Heart left ventricle (tissue), 16 donors: ENCODE data around the gene MGAT4A. TPM values are rescaled to one million over a fixed set of nuclear protein-coding genes. Genes with fewer than 3 reads are reported as not detected.
A peak's percentile ranks its signal among the peaks of the same experiment; 100 is the strongest.

Source experiments
- ATAC-seq, 4 donors: fragments of 200-7000 bp; cut with Tn5 transposase; one replicate each; pipeline ENCODE4 v1.9.1; 2020 to 2022; ENCODE audit warnings: moderate library complexity in 4 of 4, mild to moderate bottlenecking in 3 of 4, moderate number of reproducible peaks in 1 of 4
- DNase-seq, 5 donors: peaks; one replicate each; pipeline ENCODE4 v3.0.0-alpha.2; 2020
- H3K27ac ChIP-seq, 12 donors: fragments of 200-600 bp; sonication (generic) in 4 of 12; one replicate each; pipeline versions ENCODE4 v1.5.0 to v1.8.0; 2016 to 2022; ENCODE audit warnings: mild to moderate bottlenecking in 2 of 12
- H3K27me3 ChIP-seq, 9 donors: fragments of 200-600 bp; sonication (generic) in 2 of 9; one replicate each; pipeline versions ENCODE4 v1.5.1 to v1.8.0; 2016 to 2022; ENCODE audit warnings: mild to moderate bottlenecking in 3 of 9
- H3K36me3 ChIP-seq, 9 donors: fragments of 200-600 bp; sonication (generic) in 2 of 9; one replicate each; pipeline versions ENCODE4 v1.5.0 to v1.8.0; 2018 to 2022; ENCODE audit warnings: mild to moderate bottlenecking in 2 of 9
- H3K4me1 ChIP-seq, 12 donors: fragments of 200-600 bp; sonication (generic) in 4 of 12; one replicate each; pipeline versions ENCODE4 v1.5.0 to v1.8.0; 2016 to 2022; ENCODE audit warnings: mild to moderate bottlenecking in 3 of 12
- H3K4me3 ChIP-seq, 12 donors: fragments of 200-600 bp; sonication (generic) in 4 of 12; one replicate each; pipeline versions ENCODE4 v1.5.0 to v1.8.0; 2017 to 2022; ENCODE audit warnings: mild to moderate bottlenecking in 9 of 12, moderate library complexity in 4 of 12
- H3K9me3 ChIP-seq, 12 donors: fragments of 200-600 bp; sonication (generic) in 4 of 12; one replicate each; pipeline versions ENCODE4 v1.5.0 to v1.8.0; 2016 to 2022; ENCODE audit warnings: mild to moderate bottlenecking in 1 of 12
- CTCF ChIP-seq, 12 donors: fragments of 200-600 bp; sonication (generic) in 4 of 12; IDR thresholded peaks; one replicate each; pipeline versions ENCODE4 v1.5.0 to v1.8.0; 2018 to 2022; ENCODE audit warnings: antibody characterized with exemption in 12 of 12, mild to moderate bottlenecking in 5 of 12
- POLR2A ChIP-seq, 2 donors: fragments of 450-650 bp; IDR thresholded peaks; one replicate each; pipeline ENCODE4 v1.6.1; 2017; ENCODE audit warnings: antibody characterized with exemption in 2 of 2, mild to moderate bottlenecking in 2 of 2, moderate library complexity in 2 of 2
- WGBS, 4 donors: extraction: QIAGEN DNeasy Blood & Tissue Kit in 2 of 4; methylation state at CpG; one replicate each; pipeline versions ENCODE4 v1.1.5 to v1.1.7; 2013 to 2018; 5-methylcytosine and 5-hydroxymethylcytosine counted together
- intact Hi-C, 10 donors: fragments of 100-400 bp; cut with DNase I; formaldehyde crosslinking; loops; one replicate each; pipeline versions ENCODE4 v1.11.1 to v1.14.2; 2022
- polyA plus RNA-seq, 2 donors: library from polyadenylated mRNA; stranded (reverse); fragments of 200-250 nt; gene quantifications; one replicate each; pipeline ENCODE4 v1.2.3, GENCODE V29; 2013
- total RNA-seq, 9 donors: library from RNA; depleted of rRNA in 2 of 9; stranded (reverse); fragments of >200 nt in 2 of 9; fragmentation: NEBNext Ultra II Directional in 3 of 9; extraction: Animal tissue kit (Norgen Biotek cat#: 25700) in 3 of 9; gene quantifications; one replicate each; pipeline versions ENCODE4 v1.1.0 to v1.2.4, GENCODE V29; 2016 to 2023
- donor health status: ischemic (EF 13 %, LVEDD 7.1; RV severe dilation, severe dysfunction).
- donor health status: healthy with polysubstance abuse.
- donor health status: DM: no; HTN: yes; CAD: no.
- donor health status: DM: no; HTN: no; CAD: no.
- donor health status: ischemic (EF 25% LVEDD 6.9; RV normal size, moderate dysfunction).
- donor health status: ischemic (EF 25% LVEDD 5.7; RV mildly dilated, moderate dysfunction).
- donor health status: healthy.
- donor health status: DM: yes; HTN: yes; CAD: no.
- donor health status: ischemic (EF 35%, LVEDD 5.7; RV mildly dilated, moderate dysfunction).
- donor health status: nonischemic (EF 11% LVEDD 7.7; RV severe dilation, severe dysfunction).
- donor health status: DM: yes; HTN: yes; CAD: no.
- donor health status: PGD.
- donor health status: ischemic (EF 29% LVEDD 5.4; RV normal size, mild dysfunction).
- donor health status: nonischemic (EF 23%, LVEDD 6.1; RV moderate dilation, normal function).

MGAT4A gene
- total and polyA plus RNA-seq, 11 donors = 4.2 to 45.0 (median 17.7) TPM

GRCh38 chr2:98592565-98592964, 138.4 kb downstream of the MGAT4A start:
- 94 to 96% (median 95%) methylated on average over 4 to 8 of the region's 8 CpGs for WGBS, 4 donors
- ATAC-seq (peak in 1 of 4 donors; percentile 29), DNase-seq (peak in 1 of 5 donors; percentile 51)
- Histone ChIP-seq H3K27me3 (no peaks in the 10 kb centered on the region), H3K27ac (no peak overlapping the region), H3K36me3 (peaks cover 0 to 69% (median 50%) of the 10 kb centered on the region in 9 donors), H3K4me1 (no peaks in the 10 kb centered on the region), H3K9me3 (peaks cover 0 to 3% (median 0%) of the 10 kb centered on the region in 12 donors), H3K4me3 (no peak overlapping the region)
- TF ChIP-seq CTCF (IDR thresholded peaks at IDR 0.05) (no peak), POLR2A (IDR thresholded peaks at IDR 0.05) (no peak)
- intact Hi-C loops = loop anchor here in 1 of 10 donors (10.0 kb wide), 1 partner anchor 48 kb away; no protein-coding TSS in a partner anchor

GRCh38 chr2:98589489-98589888, 141.4 kb downstream of the MGAT4A start:
- H3K4me3 ChIP-seq = no peak overlapping the region
- peaks cover 0 to 3% (median 0%) of the 10 kb centered on the region in 12 donors for H3K9me3 ChIP-seq
- no peak for DNase-seq
- intact Hi-C loops = no loop called here
- H3K27me3 ChIP-seq = no peaks in the 10 kb centered on the region
- TF ChIP-seq POLR2A (IDR thresholded peaks at IDR 0.05) (no peak), CTCF (IDR thresholded peaks at IDR 0.05) (no peak)
- H3K4me1 ChIP-seq = no peaks in the 10 kb centered on the region
- 97 to 99% (median 98%) methylated on average over 4 of the region's 4 CpGs for WGBS, 4 donors
- H3K36me3 ChIP-seq = peaks cover 0 to 86% (median 51%) of the 10 kb centered on the region in 9 donors
- no peak for ATAC-seq
- no peak overlapping the region for H3K27ac ChIP-seq

GRCh38 chr2:98588880-98589431, 142.0 kb downstream of the MGAT4A start:
- H3K9me3 ChIP-seq = no peaks in the 10 kb centered on the region
- no peak for ATAC-seq
- H3K27me3 ChIP-seq = no peaks in the 10 kb centered on the region
- WGBS, 4 donors = 77 to 90% (median 87%) methylated on average over 4 of the region's 4 CpGs
- no peak overlapping the region for H3K4me3 ChIP-seq
- no peak overlapping the region for H3K27ac ChIP-seq
- DNase-seq = no peak
- no peak for TF ChIP-seq CTCF (IDR thresholded peaks at IDR 0.05)
- TF ChIP-seq POLR2A (IDR thresholded peaks at IDR 0.05) = no peak
- intact Hi-C loops = no loop called here
- peaks cover 0 to 91% (median 55%) of the 10 kb centered on the region in 9 donors for H3K36me3 ChIP-seq
- H3K4me1 ChIP-seq = no peaks in the 10 kb centered on the region

GRCh38 chr2:98586551-98587140, 144.3 kb downstream of the MGAT4A start:
- no peak for ATAC-seq
- Histone ChIP-seq H3K36me3 (peaks cover 0 to 97% (median 74%) of the 10 kb centered on the region in 9 donors), H3K4me1 (no peaks in the 10 kb centered on the region), H3K4me3 (no peak overlapping the region), H3K27me3 (no peaks in the 10 kb centered on the region), H3K9me3 (no peaks in the 10 kb centered on the region), H3K27ac (no peak overlapping the region)
- TF ChIP-seq CTCF (IDR thresholded peaks at IDR 0.05) = no peak
- TF ChIP-seq POLR2A (IDR thresholded peaks at IDR 0.05) = no peak
- intact Hi-C loops = no loop called here
- no peak for DNase-seq
- 94 to 96% (median 95%) methylated on average over 6 of the region's 6 CpGs for WGBS, 4 donors
